ENCODE data around the gene ZMAT2.
"Not testable (repeated sequence)": the region's sequence is repeated elsewhere in the genome, so short reads cannot be mapped to it uniquely, and the experiment has no call there.

ZMAT2 gene, protein sequence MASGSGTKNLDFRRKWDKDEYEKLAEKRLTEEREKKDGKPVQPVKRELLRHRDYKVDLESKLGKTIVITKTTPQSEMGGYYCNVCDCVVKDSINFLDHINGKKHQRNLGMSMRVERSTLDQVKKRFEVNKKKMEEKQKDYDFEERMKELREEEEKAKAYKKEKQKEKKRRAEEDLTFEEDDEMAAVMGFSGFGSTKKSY

DNA sequence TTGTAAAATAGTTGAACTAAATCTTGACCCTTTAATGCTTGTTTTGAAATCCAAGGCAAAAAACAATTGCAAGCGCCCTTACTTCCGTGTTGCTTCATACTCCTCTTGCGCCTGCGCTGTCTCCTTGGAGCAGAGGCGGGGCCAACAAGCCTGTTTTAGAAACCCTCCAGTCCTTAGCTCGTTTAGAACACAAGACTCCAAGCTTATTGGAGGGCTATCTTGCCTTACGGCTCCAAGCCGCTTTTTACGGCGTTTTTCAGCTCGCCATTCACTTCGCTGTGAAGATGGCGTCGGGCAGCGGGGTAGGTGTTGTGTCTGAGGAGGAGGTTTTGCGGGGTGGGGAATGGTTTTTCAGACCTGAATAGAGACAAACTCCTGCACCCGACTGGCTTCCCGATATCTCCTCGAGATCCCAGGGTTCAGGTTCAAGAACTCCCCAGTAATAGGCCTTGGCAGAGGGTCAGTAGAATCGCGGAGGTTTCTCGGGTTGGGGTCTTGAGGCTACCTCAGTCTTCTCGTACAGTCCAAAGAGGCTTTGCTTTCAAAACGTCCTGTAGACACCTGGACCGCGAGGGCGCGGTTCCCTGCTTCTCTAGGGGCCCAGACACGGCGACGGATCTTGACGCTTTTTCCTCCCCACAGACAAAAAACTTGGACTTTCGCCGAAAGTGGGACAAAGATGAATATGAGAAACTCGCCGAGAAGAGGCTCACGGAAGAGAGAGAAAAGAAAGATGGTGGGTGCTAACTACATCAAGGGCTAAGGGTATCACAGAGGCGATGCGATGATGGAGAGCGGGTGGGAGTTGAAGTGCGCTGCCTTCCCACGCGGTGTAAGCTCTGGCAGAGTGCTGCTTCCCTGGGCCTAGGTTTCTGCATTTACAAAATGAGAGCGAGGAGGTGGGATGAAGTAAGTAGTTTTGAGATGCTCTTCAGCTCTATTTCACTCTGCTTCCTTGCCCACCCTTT lies at the start of gene ZMAT2:
Gene ZMAT2, plus strand, starts transcription at position 271 of the 968 bp plus-strand sequence. Its CDS starts 14 bp downstream, at position 285.
- DNase-seq: peak; percentile 97

DNA sequence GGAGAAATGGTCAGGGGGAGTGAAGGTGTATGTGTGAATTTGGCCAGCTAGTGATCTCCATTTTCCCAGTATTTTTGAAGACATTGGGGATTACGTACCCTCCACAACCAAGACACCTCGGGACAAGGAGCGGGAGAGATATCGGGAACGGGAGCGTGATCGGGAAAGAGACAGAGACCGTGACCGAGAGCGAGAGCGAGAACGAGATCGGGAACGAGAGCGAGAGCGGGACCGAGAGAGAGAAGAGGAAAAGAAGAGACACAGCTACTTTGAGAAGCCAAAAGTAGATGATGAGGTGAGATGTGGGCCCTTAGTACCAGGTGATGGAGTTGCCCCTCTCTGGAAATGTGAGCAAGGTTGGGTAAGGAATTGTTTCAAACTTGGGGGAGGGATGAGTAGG lies 41.4 kb upstream of the ZMAT2 start:
- no peak for DNase-seq

DNA sequence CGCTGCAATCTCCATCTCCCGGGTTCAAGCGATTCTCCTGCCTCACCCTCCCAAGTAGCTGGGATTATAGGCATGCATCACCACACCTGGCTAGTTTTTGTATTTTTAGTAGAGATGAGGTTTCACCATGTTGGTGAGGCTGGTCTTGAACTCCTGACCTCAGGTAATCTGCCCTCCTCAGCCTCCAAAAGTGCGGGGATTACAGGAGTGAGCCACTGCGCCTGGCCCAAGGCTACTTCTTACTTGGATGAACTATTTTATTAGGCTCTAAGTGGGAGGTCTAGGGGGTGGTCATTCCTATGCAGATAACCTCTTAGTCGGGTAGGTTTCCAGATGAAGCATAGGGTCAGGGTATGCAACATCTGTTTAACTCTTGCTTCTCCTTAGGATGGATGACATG lies 39.9 kb upstream of the ZMAT2 start:
- DNase-seq: not testable (repeated sequence)

DNA sequence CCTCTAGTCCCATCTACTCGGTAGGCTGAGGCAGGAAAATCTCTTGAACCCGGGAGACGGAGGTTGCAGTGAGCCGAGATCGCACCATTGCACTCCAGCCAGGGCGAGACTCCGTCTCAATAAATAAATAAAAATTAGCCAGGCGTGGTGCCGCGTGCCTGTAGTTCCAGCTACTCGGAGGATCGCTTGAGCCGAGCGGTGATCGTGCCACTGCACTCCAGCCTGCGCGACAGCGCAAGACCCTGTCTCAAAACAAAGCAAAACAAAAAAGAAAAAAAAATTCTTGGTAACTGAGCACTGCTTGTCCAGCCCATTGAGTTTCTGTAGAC lies 36.3 kb upstream of the ZMAT2 start:
- no peak for DNase-seq

DNA sequence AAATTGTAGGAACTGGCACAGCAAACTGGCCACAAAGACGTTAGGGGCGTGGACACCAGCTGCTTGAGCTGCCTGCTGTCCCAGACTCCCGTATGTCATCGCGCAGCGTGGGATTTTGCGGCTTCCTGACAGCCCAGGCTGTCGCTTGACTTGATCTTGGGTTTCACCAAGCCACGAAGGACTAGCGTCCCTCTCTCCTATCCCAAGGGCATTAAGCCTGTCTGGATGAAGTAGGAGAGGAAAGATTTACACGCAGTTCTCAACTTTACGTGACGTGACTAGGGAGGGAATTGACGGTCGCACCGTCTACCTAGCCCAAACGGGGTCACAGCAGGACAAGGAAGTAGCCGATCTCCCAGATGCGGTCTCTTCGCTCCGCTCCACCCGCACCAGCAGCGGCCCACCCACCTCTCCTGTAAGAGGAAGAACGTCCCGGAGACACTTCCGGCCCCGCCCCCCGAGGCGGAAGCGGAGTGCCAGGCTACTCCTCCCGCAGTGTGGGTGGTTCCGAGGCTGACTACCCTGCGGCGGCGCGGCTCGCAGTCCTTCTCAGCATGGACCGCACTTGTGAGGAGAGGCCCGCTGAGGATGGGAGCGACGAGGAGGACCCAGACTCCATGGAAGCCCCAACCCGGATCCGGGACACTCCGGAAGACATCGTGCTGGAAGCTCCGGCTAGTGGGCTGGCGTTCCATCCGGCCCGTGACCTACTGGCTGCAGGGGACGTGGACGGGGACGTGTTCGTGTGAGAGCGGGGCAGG lies 35.7 kb upstream of the ZMAT2 start, which contains the start of gene WDR55:
Gene WDR55, plus strand, starts transcription at position 546 of the 761 bp plus-strand sequence. Its CDS starts 9 bp downstream, at position 555.
- DNase-seq: peak; percentile 97

DNA sequence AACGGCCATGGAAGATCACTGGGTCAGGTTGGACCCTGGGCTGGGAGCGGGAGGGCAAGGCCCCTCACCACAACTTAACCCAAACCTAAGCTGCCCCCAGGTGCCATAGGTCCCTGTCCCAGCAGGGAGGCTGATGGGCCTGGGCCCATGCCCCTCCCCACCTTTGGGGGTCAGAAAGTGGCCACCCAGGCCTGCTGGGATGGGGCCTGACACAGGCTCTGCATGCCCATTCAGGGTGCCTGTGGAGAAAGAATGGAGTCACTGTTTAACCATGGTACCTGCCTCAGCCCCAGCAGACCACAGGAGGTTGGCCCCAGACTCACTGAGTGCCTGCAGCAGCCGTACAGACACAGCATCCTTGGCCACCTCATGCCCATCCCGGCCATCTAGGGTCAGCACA lies 29.2 kb upstream of the ZMAT2 start:
- DNase-seq: not testable (repeated sequence)

DNA sequence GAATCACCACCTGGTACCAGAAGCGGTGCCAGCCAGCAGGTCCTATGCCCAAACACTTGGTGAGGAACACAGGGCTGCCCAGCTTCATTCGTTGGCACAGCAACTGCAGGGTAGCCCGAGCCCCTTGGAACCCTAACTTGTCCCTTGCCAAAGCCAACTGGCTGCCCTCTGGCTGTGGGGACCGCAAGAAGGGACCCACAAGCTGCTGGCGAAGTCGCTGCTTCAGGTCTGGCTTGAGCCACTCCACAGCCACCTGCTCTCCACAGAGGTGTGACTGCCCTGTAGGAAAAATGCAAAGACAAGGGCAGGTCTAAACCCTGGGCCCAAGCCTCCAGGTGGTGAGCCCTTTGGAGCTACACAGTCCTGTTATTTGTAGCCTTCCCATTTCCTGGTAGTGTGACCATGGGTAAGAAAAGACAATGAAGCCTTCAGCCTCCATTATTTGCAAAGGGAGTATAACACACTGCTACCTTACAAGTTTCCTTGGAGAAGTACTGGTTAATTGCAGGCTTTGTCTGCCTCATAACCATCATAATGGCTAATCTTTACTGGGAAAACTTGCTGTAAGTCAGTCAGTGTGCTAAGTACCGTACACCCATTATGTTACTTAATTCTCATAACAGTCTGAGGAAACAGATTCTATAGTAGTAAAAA lies 28.6 kb upstream of the ZMAT2 start:
- no peak for DNase-seq

DNA sequence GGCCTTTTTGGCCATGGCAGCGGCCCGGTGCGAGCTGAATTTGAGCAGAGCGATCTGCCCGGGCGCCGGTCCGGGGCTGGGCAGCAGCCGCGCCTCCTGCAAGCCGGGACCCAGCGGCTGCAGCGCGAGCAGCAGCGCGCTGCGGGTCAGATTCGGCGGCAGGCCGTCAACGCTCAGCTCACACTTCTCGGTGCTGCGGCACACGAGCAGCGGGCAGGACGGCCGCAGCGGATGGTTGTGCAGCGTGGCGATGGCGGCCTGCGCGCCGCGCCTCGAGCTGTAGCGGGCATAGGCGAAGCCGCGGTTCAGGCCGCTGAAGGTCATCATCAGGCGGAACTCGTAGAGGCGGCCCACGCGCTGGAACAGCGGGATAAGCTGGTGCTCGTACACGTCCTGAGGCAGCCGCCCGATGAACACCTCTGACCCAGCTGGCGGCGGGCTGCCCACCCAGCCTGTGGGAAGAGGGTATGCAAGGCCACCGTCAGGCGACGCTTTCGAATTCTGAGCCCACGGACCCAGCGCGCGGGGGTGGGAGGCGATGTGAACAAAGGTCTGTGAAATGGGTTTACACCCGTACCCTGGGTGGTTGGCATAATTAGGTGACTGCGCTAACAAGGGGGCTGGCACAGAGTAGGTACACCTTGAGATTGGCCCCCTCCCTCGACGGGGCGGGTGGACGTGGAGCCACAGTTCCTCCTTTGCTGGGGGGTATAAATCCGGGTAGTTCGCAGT lies 27.6 kb upstream of the ZMAT2 start:
- no peak for DNase-seq

DNA sequence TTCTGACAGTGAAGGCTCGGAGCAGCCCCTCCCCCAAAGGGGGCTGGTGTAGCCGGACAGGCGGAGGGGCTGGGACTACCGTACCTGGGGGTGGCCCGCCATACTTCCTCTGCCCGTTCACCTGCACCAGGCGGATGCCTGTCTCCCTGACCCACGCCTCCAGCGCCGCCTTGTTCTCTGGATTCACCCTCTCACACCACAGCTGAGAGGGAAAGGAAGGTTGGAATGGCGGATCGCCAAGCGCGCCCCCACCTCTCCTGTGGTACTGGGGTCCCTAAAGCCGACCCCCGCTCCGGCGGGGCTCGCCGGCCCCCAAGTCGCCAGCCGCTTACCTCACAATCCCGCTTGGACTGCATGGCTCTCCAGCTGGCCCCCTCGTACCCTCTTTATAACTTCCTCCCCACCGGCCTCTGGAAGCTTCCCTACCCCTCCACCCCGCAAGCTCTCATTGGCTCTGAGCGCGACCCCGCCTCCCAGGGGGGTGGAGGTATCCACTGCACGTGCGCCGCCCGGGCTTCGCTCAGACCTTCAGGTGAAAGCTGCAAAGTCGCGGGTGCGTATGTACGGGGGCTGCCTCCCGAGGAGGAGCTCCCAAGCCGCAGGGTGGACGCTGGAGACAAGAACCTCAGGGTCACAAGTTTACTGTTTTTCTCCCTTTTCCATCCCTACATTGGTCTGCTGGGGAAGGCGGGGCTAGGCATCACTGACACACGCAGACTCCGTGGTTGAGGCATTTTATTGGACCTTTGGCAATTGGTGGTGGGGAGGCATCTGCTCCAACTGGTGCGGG lies 26.9 kb upstream of the ZMAT2 start, which contains the start of gene DND1:
Gene DND1, minus strand, starts transcription at position 390 of the 790 bp plus-strand sequence. Its CDS starts 34 bp downstream, at position 356.
- DNase-seq: no peak

DNA sequence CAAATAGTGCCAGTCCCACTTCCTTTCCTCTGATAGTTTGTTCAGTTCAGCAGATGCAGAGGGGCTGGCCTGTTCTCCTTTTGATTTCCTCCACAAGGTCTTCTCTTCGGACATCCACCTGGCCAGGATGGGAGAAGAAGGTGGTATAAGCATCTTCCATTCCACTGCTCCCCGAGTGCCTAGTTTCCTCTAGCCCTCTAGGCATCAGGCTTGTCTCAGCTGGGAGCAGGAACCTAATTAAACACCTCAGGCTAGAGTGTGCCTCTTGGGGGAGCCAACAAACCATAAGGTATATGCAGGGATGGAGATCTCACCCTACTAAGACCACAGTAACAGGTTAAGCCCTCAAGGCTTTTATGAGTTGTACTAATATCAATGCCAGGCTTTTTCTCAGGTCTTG lies 26.0 kb upstream of the ZMAT2 start:
- DNase-seq: no peak

DNA sequence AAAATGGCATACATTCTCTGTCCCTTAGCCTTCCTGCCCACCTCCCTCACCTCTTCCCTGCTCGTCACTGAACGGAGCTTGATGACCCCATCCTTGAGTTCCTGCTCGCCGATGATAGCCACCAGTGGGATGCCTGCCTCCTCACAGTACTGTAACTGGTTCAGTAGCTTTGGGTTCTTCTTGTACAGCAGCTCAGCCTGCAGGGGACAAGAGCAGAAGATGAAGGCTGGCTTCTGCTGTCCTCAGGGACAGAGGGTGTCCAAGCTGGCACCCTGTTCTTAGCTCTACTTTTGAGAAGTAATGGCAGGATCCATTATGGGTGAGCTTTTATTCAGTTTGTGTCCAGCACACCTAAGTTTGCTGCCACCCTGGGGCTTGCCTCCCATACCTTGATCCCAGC lies 25.6 kb upstream of the ZMAT2 start:
- DNase-seq: no peak

DNA sequence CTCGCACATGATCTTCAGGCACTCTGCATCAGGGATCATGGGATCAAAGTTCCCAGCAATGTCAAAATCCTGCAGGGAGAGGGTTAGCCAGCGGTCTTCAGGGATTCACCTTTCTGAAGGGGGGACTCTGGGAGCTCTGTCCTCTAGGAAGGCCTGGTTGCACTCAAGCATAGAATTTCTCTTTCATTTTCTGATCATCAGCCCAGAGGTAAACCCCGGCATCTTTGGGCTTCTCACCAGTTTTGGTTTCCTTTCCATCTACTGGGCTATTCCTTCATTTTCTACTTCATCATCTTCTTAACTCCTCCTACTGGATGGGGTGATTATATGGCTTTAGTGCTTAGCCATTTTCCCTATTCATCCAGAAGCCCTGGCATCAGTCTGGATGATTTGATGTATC lies 22.3 kb upstream of the ZMAT2 start:
- DNase-seq: no peak

DNA sequence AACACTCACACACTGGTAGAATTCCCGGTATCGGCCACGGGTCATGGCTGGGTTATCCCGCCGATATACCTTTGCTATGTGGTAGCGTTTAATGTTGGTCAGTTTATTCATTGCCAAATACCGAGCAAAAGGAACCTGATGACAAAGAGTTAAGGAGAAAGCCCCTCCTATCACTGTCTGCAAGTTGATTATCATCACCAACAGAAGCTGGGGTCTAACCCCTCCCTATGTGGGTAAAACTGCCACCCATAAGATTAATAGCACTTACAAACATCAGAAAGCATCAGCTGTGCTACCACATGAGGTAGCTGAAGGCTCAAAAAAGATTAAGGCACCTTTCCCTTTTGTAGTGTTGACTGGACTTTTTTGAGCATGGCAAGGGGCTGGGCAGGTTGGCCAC lies 21.3 kb upstream of the ZMAT2 start:
- no peak for DNase-seq

DNA sequence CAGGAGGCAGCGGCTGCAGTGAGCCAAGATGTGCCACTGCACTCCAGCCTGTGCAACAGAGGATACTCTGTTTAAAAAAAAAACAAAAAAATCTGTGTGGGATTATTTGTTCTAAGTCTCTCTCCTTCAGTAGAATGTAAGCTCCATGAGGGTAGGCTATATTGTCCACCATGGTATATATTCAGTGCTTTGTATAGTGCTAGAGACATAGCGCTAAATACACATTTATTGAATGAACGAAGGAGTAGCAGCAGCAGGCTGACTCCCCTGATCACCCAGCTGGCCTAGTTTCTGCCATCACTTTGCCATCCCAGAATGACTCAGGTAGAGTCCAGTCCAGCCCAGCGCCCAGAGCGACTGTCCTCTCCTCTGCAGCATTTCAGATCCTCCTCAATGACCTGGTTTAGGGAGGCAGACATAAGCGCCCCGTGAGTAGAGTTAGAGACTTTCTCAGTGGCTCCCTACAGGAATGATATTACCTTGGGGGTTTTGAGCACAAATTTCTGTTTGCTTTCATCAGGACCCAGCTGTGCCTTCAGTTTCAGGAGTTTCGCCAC lies 9.8 kb upstream of the ZMAT2 start:
- DNase-seq: no peak

DNA sequence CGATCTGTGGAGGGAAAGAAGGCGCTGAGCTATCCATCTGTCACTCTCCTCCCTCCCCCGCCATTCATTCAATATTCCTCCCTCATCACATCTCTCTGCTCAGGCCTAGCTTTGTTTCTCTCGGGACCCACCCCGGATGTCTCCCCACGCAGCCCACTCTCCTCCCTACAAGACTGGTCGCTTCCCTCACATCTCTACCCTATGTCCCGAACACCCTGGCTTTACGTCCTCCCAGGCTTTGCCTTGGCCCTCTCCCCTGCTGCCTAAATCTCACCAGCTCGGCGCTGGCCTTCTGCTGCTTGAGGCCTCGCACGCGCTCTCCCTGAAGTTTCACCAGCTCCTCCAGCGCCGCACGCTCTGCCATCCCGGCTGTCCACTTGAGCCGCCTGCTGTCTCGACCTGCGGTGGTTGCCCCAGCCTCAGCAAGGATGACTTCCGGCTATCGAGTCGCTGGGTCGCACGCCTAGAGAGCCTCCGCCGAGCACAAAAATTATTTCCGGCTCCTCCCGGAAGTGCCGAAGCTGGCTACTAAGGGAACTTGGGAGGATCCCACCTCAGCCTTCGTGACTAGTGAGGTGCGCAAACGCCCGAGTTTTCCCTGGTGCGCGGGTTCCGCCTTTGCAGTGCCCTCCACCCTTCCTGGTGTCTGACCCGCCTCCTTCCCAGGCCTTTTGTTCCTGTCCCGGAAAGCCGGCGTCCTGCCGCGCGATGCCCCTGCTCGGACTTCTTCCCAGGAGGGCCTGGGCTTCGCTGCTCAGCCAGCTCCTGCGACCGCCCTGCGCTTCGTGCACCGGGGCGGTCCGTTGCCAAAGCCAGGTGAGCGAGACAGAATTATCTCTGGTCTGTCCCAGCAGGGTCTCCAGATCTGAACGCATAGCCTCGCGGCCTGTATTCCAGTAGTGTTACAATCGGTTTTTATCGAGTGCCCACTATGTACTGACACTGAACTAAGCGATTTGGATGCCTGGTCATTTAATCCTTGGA lies 9.0 kb upstream of the ZMAT2 start, which contains the start of the genes HARS1 and HARS2:
Gene HARS1, minus strand, starts transcription at position 430 of the 984 bp plus-strand sequence. Its CDS starts 66 bp downstream, at position 364.
Gene HARS2, plus strand, starts transcription at position 515 of the 984 bp plus-strand sequence. Its CDS starts 194 bp downstream, at position 709.
- peak; percentile 95 for DNase-seq

DNA sequence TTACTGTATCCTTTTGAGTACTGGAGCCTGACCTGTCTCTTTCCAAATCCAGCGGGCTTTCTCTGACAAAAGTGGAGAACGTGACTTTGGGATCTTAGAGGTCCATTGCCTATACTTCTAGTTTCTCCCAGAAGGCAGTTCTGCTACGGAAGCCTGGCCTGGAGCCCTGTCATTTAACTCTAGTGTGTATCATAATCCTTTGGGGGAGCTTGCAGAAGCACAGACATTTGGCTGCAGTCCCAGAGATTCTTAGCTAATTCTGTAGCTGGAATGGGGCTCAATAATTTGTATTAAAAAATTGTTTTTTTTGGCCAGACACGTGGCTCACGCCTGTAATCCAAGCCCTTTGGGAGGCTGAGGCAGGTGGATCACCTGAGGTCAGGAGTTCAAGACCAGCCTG lies 6.0 kb upstream of the ZMAT2 start:
- DNase-seq: no peak

DNA sequence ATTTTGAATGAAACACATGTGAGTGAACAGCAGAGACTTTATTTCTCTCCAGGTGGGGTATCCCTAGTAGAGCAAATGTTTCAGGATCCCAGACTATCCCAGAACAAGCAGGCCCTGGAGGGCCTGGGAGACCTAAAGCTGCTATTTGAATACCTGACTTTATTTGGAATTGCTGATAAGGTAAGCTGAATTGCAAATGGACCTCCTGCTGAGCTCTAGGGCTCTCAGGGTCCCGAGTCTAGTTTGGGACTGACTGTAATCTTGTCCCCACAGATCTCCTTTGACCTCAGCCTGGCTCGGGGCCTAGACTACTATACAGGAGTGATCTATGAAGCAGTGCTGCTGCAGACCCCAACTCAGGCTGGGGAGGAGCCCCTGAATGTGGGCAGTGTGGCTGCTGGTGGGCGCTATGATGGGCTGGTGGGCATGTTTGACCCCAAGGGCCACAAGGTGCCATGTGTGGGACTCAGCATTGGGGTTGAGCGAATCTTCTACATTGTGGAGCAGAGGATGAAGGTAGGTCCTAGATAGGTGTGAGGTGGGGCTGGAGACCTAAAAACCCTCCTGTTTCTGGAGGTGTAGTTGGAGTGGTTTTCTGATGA lies 3.3 kb upstream of the ZMAT2 start:
- no peak for DNase-seq

DNA sequence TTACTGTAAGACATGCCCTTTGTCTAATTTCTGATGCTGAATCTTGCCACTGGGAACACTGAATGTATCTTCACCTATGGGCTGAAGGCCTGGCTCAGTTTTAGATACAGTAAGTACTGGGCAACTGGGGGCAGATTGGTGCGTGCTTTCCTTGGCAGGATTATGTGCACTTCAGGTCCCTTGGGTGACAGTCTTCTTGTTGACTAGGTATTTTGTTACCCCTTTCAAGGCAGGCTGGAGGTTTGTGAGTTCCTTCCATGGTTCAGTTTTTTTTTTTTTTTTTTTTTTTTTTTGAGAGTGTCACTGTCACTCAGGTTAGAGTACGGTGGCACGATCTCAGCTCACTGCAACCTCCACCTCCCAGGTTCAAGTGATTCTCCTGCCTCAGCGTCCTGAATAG lies 7.6 kb downstream of the ZMAT2 start:
- DNase-seq: no peak

DNA sequence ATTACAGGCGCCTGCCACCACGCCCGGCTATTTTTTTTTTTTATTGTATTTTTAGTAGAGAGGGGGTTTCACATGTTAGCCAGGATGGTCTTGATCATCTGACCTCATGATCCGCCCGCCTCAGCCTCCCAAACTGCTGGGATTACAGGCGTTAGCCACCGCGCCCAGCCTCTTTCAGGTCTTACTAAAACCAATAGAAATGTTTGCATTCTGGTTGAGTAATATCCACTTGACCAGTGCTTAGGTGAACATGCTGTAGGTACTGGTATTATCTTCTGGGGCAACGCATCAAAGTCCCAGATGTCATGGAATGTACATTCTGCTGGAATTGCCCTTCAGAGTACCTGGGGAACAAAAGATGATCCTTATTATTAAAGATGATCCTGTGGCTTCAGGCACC lies 8.5 kb downstream of the ZMAT2 start:
- not testable (repeated sequence) for DNase-seq
